Omental fat pad (tissue), 4 donors: ENCODE results near the gene ZNF273. TPM values are rescaled to one million over a fixed set of nuclear protein-coding genes. Genes with fewer than 3 reads are reported as not detected.

Experiments used
- ATAC-seq: fragments of 150-250 bp; one replicate; pipeline ENCODE4 v1.9.1; 2016; ENCODE audit warnings: mild to moderate bottlenecking, moderate library complexity; ENCODE audit not compliant: low FRiP score
- DNase-seq: peaks from one replicate; pipeline ENCODE4 v3.0.0-alpha.2; 2019; ENCODE audit warnings: low spot score
- total RNA-seq, 4 donors: library from RNA; depleted of rRNA; stranded (reverse); fragments of >200 nt; gene quantifications; one replicate each; pipeline ENCODE4 v1.1.0, GENCODE V29; 2016
- TF ChIP-seq, protein P1 (sequence below), 3 donors: fragments of 450-650 bp; IDR thresholded peaks; one replicate each; pipeline ENCODE4 v1.5.1; 2016 to 2017; ENCODE audit warnings: antibody characterized with exemption in 3 of 3, mild to moderate bottlenecking in 3 of 3, moderate library complexity in 2 of 3

Gene ZNF273
- total RNA-seq, 4 donors from 2014 or later: 2.4 to 12.9 (median 5.8) TPM

DNA sequence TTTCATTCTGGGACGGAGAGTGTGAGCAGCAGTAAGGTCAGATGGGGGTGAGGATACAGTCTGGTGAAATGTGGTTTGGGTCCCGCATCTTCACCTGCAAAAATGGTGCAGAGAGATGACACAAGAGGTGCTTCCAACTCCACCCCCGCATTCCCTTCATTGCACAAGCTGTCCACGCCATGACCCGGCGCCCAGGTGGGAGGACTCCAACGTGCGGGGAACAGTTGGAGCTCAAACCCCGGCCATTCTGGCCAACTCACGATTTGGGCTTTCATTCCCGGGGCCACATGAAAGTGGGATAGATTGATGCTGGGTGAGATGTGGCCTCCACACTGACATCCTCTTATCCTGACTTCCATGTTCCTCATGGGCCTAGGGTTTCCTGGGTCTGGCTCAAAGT lies 34.6 kb upstream of the ZNF273 start:
- ATAC-seq (no peak), DNase-seq (no peak)
- TF ChIP-seq, protein P1, sequence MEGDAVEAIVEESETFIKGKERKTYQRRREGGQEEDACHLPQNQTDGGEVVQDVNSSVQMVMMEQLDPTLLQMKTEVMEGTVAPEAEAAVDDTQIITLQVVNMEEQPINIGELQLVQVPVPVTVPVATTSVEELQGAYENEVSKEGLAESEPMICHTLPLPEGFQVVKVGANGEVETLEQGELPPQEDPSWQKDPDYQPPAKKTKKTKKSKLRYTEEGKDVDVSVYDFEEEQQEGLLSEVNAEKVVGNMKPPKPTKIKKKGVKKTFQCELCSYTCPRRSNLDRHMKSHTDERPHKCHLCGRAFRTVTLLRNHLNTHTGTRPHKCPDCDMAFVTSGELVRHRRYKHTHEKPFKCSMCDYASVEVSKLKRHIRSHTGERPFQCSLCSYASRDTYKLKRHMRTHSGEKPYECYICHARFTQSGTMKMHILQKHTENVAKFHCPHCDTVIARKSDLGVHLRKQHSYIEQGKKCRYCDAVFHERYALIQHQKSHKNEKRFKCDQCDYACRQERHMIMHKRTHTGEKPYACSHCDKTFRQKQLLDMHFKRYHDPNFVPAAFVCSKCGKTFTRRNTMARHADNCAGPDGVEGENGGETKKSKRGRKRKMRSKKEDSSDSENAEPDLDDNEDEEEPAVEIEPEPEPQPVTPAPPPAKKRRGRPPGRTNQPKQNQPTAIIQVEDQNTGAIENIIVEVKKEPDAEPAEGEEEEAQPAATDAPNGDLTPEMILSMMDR (IDR thresholded peaks at IDR 0.05): no peak

- TF ChIP-seq, protein P1 (IDR thresholded peaks at IDR 0.05): no peak
- DNase-seq (no peak), ATAC-seq (no peak)
Measured at GRCh38 chr7:64869121-64869725, 33.9 kb upstream of the ZNF273 start.

GRCh38 chr7:64869912-64870562 lies 33.0 kb upstream of the ZNF273 start:
- TF ChIP-seq, protein P1 (IDR thresholded peaks at IDR 0.05): no peak
- ATAC-seq (no peak), DNase-seq (no peak)

- TF ChIP-seq, protein P1 (IDR thresholded peaks at IDR 0.05): no peak
- ATAC-seq: no peak
- no peak for DNase-seq
Measured at GRCh38 chr7:64870656-64871055, 32.4 kb upstream of the ZNF273 start.

- TF ChIP-seq, protein P1 (IDR thresholded peaks at IDR 0.05): no peak
- no peak for ATAC-seq
- no peak for DNase-seq
Measured at GRCh38 chr7:64871761-64872160, 31.3 kb upstream of the ZNF273 start.

GRCh38 chr7:64872351-64873154 lies 30.5 kb upstream of the ZNF273 start:
- ATAC-seq (no peak), DNase-seq (no peak)
- TF ChIP-seq, protein P1 (IDR thresholded peaks at IDR 0.05): no peak
